Measurements from ENCODE around the gene DENND1A. TPM values are rescaled to one million over a fixed set of nuclear protein-coding genes. Genes with fewer than 3 reads are reported as not detected.

Gene DENND1A
- total RNA-seq, 2 experiments from 2014 or later: 21.9 to 23.3 TPM

- H3K4me3 Mint-ChIP-seq: no peak overlapping the region
- ChIA-PET POLR2A (no interaction called here), CTCF (no interaction called here)
- intact Hi-C loops (cut with micrococcal nuclease): no loop called here
- no peak for TF ChIP-seq CTCF (IDR thresholded peaks at IDR 0.05)
- peaks cover 3% of the 10 kb centered on the region for H3K36me3 Mint-ChIP-seq (ENCODE audit: low read depth)
- H3K9me3 Mint-ChIP-seq: no peaks in the 10 kb centered on the region
- DNase-seq (no peak), ATAC-seq (no peak)
- no peaks in the 10 kb centered on the region for H3K27me3 Mint-ChIP-seq
- H3K27ac Mint-ChIP-seq: no peak overlapping the region
- no peaks in the 10 kb centered on the region for H3K4me1 Mint-ChIP-seq (ENCODE audit: low read depth)
These were observed 474.7 kb downstream of the DENND1A start for GRCh38 chr9:123455187-123455586.

- CTCF ChIA-PET: no interaction called here
- TF ChIP-seq CTCF (IDR thresholded peaks at IDR 0.05): no peak
- no peak overlapping the region for H3K27ac Mint-ChIP-seq
These were observed 475.6 kb downstream of the DENND1A start for GRCh38 chr9:123454361-123454760.

GRCh38 chr9:123453831-123454321 lies 476.1 kb downstream of the DENND1A start:
- Mint-ChIP-seq H3K27me3 (no peaks in the 10 kb centered on the region), H3K4me3 (no peak overlapping the region), H3K9me3 (no peaks in the 10 kb centered on the region), H3K36me3 (ENCODE audit: low read depth) (peaks cover 3% of the 10 kb centered on the region), H3K4me1 (ENCODE audit: low read depth) (no peaks in the 10 kb centered on the region), H3K27ac (no peak overlapping the region)
- ChIA-PET CTCF (interaction anchor here (1.2 kb wide), 1 partner anchor 587 kb away, joined by 3 read pairs; no protein-coding TSS in a partner anchor), POLR2A (interaction anchor here (0.6 kb wide), 1 partner anchor 1199 kb away, joined by 4 read pairs; no protein-coding TSS in a partner anchor)
- no peak for DNase-seq
- ATAC-seq: no peak
- no peak for TF ChIP-seq CTCF (IDR thresholded peaks at IDR 0.05)
- intact Hi-C loops (cut with micrococcal nuclease): no loop called here

More at GRCh38 chr9:123454361-123454760, 475.6 kb downstream of the DENND1A start:
- no peak for DNase-seq
- no peaks in the 10 kb centered on the region for H3K9me3 Mint-ChIP-seq
- no peak for ATAC-seq
- no peaks in the 10 kb centered on the region for H3K4me1 Mint-ChIP-seq (ENCODE audit: low read depth)
- no peaks in the 10 kb centered on the region for H3K27me3 Mint-ChIP-seq
- POLR2A ChIA-PET: interaction anchor here (0.6 kb wide), 1 partner anchor 1198 kb away, joined by 4 read pairs; no protein-coding TSS in a partner anchor
- no peak overlapping the region for H3K4me3 Mint-ChIP-seq
- intact Hi-C loops (cut with micrococcal nuclease): no loop called here
- H3K36me3 Mint-ChIP-seq (ENCODE audit: low read depth): peaks cover 3% of the 10 kb centered on the region

- Mint-ChIP-seq H3K4me3 (no peak overlapping the region), H3K27me3 (no peaks in the 10 kb centered on the region), H3K4me1 (ENCODE audit: low read depth) (no peaks in the 10 kb centered on the region), H3K9me3 (no peaks in the 10 kb centered on the region), H3K27ac (no peak overlapping the region), H3K36me3 (ENCODE audit: low read depth) (peaks cover 3% of the 10 kb centered on the region)
- POLR2A ChIA-PET: no interaction called here
- DNase-seq (no peak), ATAC-seq (no peak)
- no peak for TF ChIP-seq CTCF (IDR thresholded peaks at IDR 0.05)
- CTCF ChIA-PET: interaction anchor here (1.2 kb wide), 1 partner anchor 588 kb away, joined by 3 read pairs; no protein-coding TSS in a partner anchor
- intact Hi-C loops (cut with micrococcal nuclease): no loop called here
These were observed 476.8 kb downstream of the DENND1A start for GRCh38 chr9:123453076-123453667.

- Mint-ChIP-seq H3K9me3 (no peaks in the 10 kb centered on the region), H3K27me3 (no peaks in the 10 kb centered on the region), H3K4me1 (ENCODE audit: low read depth) (no peaks in the 10 kb centered on the region), H3K36me3 (ENCODE audit: low read depth) (peaks cover 3% of the 10 kb centered on the region), H3K27ac (no peak overlapping the region), H3K4me3 (no peak overlapping the region)
- intact Hi-C loops (cut with micrococcal nuclease): no loop called here
- ChIA-PET POLR2A (no interaction called here), CTCF (no interaction called here)
- TF ChIP-seq CTCF (IDR thresholded peaks at IDR 0.05): no peak
- ATAC-seq: no peak
- DNase-seq: no peak
These were observed 478.9 kb downstream of the DENND1A start for GRCh38 chr9:123450996-123451395.

All from activated CD8-positive, alpha-beta T cell treated with anti-CD3 and anti-CD28 coated beads for 36 hours (primary cell).